Left renal pelvis (tissue), 4 donors: ENCODE measurements around the gene KRTAP15-1. TPM values are rescaled to one million over a fixed set of nuclear protein-coding genes. Genes with fewer than 3 reads are reported as not detected.

Source experiments
- DNase-seq, 4 donors: peaks; one replicate each; pipeline ENCODE4 v3.0.0-alpha.2; 2013; ENCODE audit warnings: low read depth in 4 of 4, low spot score in 3 of 4
- polyA plus RNA-seq, 4 donors: library from polyadenylated mRNA; unstranded; fragments of 120-200 nt; gene quantifications; one replicate each; pipeline ENCODE4 v1.2.1, GENCODE V29; 2013; ENCODE audit not compliant: insufficient read length in 4 of 4

Gene KRTAP15-1
- polyA plus RNA-seq, 4 donors = not detected

DNA sequence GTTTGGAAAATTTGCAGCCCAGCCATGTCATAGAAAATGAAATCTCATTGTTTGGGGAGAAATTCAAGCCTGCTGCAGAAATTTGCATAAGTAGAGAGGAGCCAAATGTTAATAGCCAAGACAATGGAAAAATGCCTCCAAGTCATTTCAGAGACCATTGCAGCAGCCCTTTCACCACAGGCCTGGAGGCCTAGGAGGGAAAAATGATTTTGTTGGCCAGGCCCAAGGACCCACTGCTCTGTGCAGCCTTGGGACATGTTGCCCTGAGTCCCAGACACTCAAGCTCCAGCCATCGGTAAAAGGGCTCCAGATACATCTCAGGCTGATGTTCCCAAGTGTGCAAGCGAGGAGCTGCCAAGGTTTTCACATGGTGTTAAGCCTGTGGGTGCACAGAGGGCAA lies 46.1 kb downstream of the KRTAP15-1 start:
- no peak for DNase-seq

GRCh38 chr21:30487336-30487735 lies 47.3 kb downstream of the KRTAP15-1 start, which contains the start of gene KRTAP19-2:
KRTAP19-2 (minus strand) TSS chr21:30487436; CDS start chr21:30487348, 88 bp downstream.
- no peak for DNase-seq

Other genes with a start within 250 kb of the KRTAP15-1 start
- 10 to 100 TPM in 3 of 4 donors, 1 to 10 TPM in 1; 1.1 to 81.3 (median 59.7) TPM for gene CLDN8, start 224.2 kb upstream of the KRTAP15-1 start, polyA plus RNA-seq
- gene KRTAP24-1, start 157.3 kb upstream of the KRTAP15-1 start, polyA plus RNA-seq = not detected
- gene KRTAP25-1, start 150.8 kb upstream of the KRTAP15-1 start, polyA plus RNA-seq = not detected
- gene KRTAP26-1, start 120.0 kb upstream of the KRTAP15-1 start, polyA plus RNA-seq = not detected
- gene KRTAP27-1, start 102.6 kb upstream of the KRTAP15-1 start, polyA plus RNA-seq = not detected
- not detected for gene KRTAP23-1, start 91.7 kb upstream of the KRTAP15-1 start, polyA plus RNA-seq
- gene KRTAP13-2, start 68.0 kb upstream of the KRTAP15-1 start, polyA plus RNA-seq = not detected
- gene KRTAP13-1, start 44.2 kb upstream of the KRTAP15-1 start, polyA plus RNA-seq = not detected
- gene KRTAP13-3, start 14.3 kb upstream of the KRTAP15-1 start, polyA plus RNA-seq = not detected
- gene KRTAP13-4, start 10.1 kb upstream of the KRTAP15-1 start, polyA plus RNA-seq = not detected
- not detected for gene KRTAP19-1, start 40.1 kb downstream of the KRTAP15-1 start, polyA plus RNA-seq
- not detected for gene KRTAP19-2, start 47.2 kb downstream of the KRTAP15-1 start, polyA plus RNA-seq
- gene KRTAP19-3, start 51.7 kb downstream of the KRTAP15-1 start, polyA plus RNA-seq = not detected
- not detected for gene KRTAP19-4, start 56.9 kb downstream of the KRTAP15-1 start, polyA plus RNA-seq
- gene KRTAP19-5, start 61.9 kb downstream of the KRTAP15-1 start, polyA plus RNA-seq = not detected
- not detected for gene KRTAP19-6, start 101.6 kb downstream of the KRTAP15-1 start, polyA plus RNA-seq
- not detected for gene KRTAP19-7, start 121.0 kb downstream of the KRTAP15-1 start, polyA plus RNA-seq
- gene KRTAP22-2, start 150.1 kb downstream of the KRTAP15-1 start, polyA plus RNA-seq = not detected
- not detected for gene KRTAP6-3, start 152.2 kb downstream of the KRTAP15-1 start, polyA plus RNA-seq
- gene KRTAP6-2, start 158.6 kb downstream of the KRTAP15-1 start, polyA plus RNA-seq = not detected
- gene KRTAP22-1, start 160.8 kb downstream of the KRTAP15-1 start, polyA plus RNA-seq = not detected
- gene KRTAP6-1, start 173.7 kb downstream of the KRTAP15-1 start, polyA plus RNA-seq = not detected
- not detected for gene KRTAP20-1, start 176.2 kb downstream of the KRTAP15-1 start, polyA plus RNA-seq
- not detected for gene KRTAP20-4, start 180.4 kb downstream of the KRTAP15-1 start, polyA plus RNA-seq
- not detected for gene KRTAP20-2, start 194.9 kb downstream of the KRTAP15-1 start, polyA plus RNA-seq
- not detected for gene KRTAP20-3, start 202.6 kb downstream of the KRTAP15-1 start, polyA plus RNA-seq